Measurements from ENCODE around the gene TTC39C. TPM values are rescaled to one million over a fixed set of nuclear protein-coding genes. Genes with fewer than 3 reads are reported as not detected.

Gene TTC39C
- total and polyA plus RNA-seq, 9 donors = 7.2 to 31.0 (median 14.0) TPM

DNA sequence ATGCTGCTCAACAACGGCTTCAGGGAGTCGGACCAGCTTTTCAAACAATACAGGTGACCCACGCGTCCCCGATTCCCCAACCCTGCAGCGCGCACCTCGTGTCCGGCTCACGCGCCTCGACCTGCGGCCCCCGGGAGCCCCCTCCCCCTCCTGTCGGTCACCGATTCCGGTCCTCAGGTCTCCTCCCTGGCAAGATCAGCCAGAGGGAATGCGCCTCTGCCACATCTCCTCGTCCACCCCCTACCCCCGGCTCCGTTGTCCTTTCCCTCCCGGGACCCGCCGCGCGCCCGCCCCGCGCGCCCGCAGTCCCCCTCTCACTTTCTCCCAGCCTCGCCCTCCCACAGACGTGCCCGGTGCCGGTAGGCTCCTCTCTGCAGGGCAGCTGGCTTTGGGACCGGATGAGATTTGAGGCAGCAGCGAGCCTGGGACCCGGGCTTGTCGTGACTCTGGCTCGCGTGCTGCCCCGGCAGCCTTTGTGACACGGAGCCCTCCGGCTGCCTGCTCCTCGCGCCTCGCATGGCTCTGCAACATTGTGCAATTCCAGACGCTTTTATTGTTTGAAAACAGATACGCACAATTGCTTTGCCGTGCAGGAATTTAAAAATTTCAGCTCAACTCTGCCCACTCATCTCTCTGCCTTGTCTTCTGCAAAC lies 558 bp downstream of the TTC39C start:
- WGBS, 3 donors = 0 to 1% (median 1%) methylated on average over 49 to 50 of the region's 50 CpGs
- Histone ChIP-seq H3K36me3 (no peaks in the 10 kb centered on the region), H3K27me3 (no peaks in the 10 kb centered on the region), H3K4me3 (peak overlapping the region; percentile 85), H3K4me1 (ENCODE audit: insufficient read depth) (peaks cover 4% of the 10 kb centered on the region), H3K27ac (peak overlapping the region; percentile 26 to 87), H3K9me3 (no peaks in the 10 kb centered on the region)
- DNase-seq = peak; percentile 48 to 68 (median 57)
- TF ChIP-seq, protein P1, sequence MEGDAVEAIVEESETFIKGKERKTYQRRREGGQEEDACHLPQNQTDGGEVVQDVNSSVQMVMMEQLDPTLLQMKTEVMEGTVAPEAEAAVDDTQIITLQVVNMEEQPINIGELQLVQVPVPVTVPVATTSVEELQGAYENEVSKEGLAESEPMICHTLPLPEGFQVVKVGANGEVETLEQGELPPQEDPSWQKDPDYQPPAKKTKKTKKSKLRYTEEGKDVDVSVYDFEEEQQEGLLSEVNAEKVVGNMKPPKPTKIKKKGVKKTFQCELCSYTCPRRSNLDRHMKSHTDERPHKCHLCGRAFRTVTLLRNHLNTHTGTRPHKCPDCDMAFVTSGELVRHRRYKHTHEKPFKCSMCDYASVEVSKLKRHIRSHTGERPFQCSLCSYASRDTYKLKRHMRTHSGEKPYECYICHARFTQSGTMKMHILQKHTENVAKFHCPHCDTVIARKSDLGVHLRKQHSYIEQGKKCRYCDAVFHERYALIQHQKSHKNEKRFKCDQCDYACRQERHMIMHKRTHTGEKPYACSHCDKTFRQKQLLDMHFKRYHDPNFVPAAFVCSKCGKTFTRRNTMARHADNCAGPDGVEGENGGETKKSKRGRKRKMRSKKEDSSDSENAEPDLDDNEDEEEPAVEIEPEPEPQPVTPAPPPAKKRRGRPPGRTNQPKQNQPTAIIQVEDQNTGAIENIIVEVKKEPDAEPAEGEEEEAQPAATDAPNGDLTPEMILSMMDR (IDR thresholded peaks at IDR 0.05) = no peak
- TF ChIP-seq POLR2A (IDR thresholded peaks at IDR 0.05) = no peak
- TF ChIP-seq EP300 (IDR thresholded peaks at IDR 0.05) = no peak
- intact Hi-C loops (cut with DNase I) = no loop called here

DNA sequence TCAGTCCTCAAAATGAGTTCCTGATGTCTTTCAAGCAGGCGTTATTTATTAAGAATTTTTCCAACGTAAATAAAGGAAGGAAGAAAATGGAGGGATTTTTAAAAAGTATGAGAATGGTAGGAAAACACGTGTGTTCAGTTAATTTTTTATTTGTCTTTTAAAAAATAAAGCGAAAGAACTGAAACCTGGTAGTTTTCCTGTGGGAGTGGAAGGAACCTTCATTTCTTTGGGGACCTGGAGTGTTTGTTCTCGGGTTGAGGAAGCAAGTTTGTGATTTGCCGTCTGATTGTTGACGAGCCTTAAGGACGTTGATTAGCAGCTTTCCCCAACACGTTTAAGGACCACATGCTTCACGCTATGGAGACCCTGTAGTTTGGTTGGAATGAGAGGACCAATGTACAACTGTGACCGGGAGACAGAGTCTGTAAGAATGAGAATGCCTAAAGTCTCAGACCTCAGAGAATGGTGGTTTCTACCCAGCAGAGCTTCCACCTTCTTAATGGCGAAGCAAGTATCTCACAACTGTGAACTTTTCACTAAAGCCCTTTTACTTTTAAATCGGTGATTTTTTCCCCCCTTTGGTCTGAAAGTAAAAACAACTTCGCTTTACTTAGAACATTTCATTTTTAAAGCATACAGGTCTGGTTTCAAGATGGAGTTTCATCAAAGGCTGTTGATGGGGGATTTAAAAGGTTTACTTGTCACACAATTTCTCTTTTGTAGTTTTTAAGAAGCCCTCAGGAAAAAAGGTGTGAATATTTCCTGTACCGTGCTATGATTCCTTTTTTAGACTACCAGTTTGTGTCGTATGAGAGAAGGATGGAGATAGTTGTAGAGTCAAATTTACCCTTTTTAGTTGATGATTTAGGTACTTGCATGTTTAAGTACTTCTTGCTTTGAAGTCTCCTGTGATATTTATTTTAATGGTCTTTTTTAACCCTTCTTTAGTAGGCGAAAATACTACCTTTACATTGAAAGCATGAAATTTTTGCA lies 1.4 kb downstream of the TTC39C start:
- intact Hi-C loops (cut with DNase I) = no loop called here

DNA sequence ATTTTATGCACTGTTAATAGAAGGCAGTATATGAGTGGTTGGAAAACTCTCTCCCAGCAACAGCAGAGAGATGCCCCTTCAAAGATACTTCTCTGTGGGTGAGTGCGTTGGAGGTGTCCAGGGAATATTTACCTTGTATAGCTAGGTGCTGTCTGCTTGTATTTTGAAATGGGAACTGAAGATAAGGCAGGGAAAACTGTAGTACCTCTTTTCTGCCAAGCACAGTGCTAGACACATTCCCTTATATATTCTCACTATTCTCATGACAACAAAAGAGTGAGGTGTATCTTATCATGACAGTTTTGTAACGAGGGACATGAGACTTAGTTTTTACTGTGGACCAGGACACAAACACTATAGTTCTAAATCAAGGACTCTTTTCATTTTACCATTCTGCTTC lies 2.1 kb downstream of the TTC39C start:
- TF ChIP-seq, protein P1 (IDR thresholded peaks at IDR 0.05) = no peak
- TF ChIP-seq EP300 (IDR thresholded peaks at IDR 0.05) (no peak), POLR2A (IDR thresholded peaks at IDR 0.05) (no peak)
- Histone ChIP-seq H3K4me3 (no peak overlapping the region), H3K27me3 (no peaks in the 10 kb centered on the region), H3K36me3 (no peaks in the 10 kb centered on the region), H3K4me1 (ENCODE audit: insufficient read depth) (peaks cover 4% of the 10 kb centered on the region), H3K9me3 (no peaks in the 10 kb centered on the region), H3K27ac (no peak overlapping the region)
- no peak for DNase-seq
- WGBS, 3 donors = 87 to 93% (median 91%) methylated on average over 2 of the region's 2 CpGs
- intact Hi-C loops (cut with DNase I) = no loop called here

More for the DNA sequence above, 1.4 kb downstream of the TTC39C start:
- H3K27ac ChIP-seq = no peak overlapping the region
- no peaks in the 10 kb centered on the region for H3K27me3 ChIP-seq
- WGBS, 3 donors = 35 to 40% (median 37%) methylated on average over 17 of the region's 17 CpGs
- H3K36me3 ChIP-seq = no peaks in the 10 kb centered on the region
- DNase-seq = no peak
- TF ChIP-seq, protein P1 (IDR thresholded peaks at IDR 0.05) = no peak
- no peak for TF ChIP-seq POLR2A (IDR thresholded peaks at IDR 0.05)
- TF ChIP-seq EP300 (IDR thresholded peaks at IDR 0.05) = no peak
- H3K9me3 ChIP-seq = no peaks in the 10 kb centered on the region
- peaks cover 4% of the 10 kb centered on the region for H3K4me1 ChIP-seq (ENCODE audit: insufficient read depth)
- H3K4me3 ChIP-seq = peak overlapping the region; percentile 85

DNA sequence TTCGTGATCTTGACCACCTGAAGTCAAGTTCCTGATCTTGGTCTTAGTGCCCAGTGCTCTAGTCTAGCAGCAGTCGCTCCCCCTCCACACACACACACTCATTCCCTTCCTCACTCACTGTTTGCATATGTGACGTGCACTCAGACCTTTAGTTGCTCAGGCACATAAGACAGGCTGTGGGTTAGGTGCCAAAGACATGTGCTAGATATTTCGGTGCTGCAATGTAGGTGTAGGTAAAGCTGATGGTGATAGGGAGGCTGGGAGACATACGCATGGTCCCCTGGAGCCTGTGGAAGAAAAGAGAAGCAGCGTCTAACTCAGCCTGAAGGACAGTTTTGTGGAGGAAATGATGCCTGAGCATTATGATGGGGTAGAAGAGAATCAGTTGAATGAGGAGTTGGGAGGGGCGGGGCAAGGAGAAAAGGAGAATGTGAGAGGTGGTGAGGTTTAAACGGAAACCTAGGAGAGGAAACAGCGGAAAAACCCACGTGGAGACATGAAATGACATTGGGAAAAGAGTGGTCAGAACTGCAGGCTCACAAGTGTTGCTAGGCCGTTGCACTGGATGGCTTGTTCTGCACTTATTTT lies 3.8 kb downstream of the TTC39C start:
- Histone ChIP-seq H3K4me1 (ENCODE audit: insufficient read depth) (peaks cover 4% of the 10 kb centered on the region), H3K4me3 (no peak overlapping the region), H3K36me3 (no peaks in the 10 kb centered on the region), H3K27me3 (no peaks in the 10 kb centered on the region), H3K27ac (no peak overlapping the region), H3K9me3 (no peaks in the 10 kb centered on the region)
- TF ChIP-seq, protein P1 (IDR thresholded peaks at IDR 0.05) = no peak
- no peak for TF ChIP-seq POLR2A (IDR thresholded peaks at IDR 0.05)
- no peak for TF ChIP-seq EP300 (IDR thresholded peaks at IDR 0.05)
- WGBS, 3 donors = 87 to 96% (median 88%) methylated on average over 11 of the region's 11 CpGs
- no peak for DNase-seq
- intact Hi-C loops (cut with DNase I) = no loop called here
